ENCODE data around the gene DGKB.

The DGKB gene

GRCh38 chr7:14622559-14622958, 280.0 kb downstream of the DGKB start:
- DNase-seq (ENCODE audit: insufficient read length, low spot score) = no peak
- no peak for FAIRE-seq
- TF ChIP-seq POLR2A (IDR thresholded peaks at IDR 0.05; ENCODE audit: low read depth, low read length) = no peak
- no peak for TF ChIP-seq POLR2AphosphoS5 (IDR thresholded peaks at IDR 0.05; ENCODE audit: low read depth, low read length)
- TF ChIP-seq POU2F2 (IDR thresholded peaks at IDR 0.05; ENCODE audit: low read depth, low read length) = no peak
- TF ChIP-seq PAX5 (IDR thresholded peaks at IDR 0.05; ENCODE audit: insufficient read depth, low read length, severe bottlenecking) = no peak
- no peak for TF ChIP-seq SPI1 (IDR thresholded peaks at IDR 0.05; ENCODE audit: low read depth, low read length)
- TF ChIP-seq TAF1 (IDR thresholded peaks at IDR 0.05; ENCODE audit: low read depth, low read length) = no peak

- TF ChIP-seq PAX5 (IDR thresholded peaks at IDR 0.05; ENCODE audit: insufficient read depth, low read length, severe bottlenecking) (no peak), POU2F2 (IDR thresholded peaks at IDR 0.05; ENCODE audit: low read depth, low read length) (no peak), POLR2AphosphoS5 (IDR thresholded peaks at IDR 0.05; ENCODE audit: low read depth, low read length) (no peak), TAF1 (IDR thresholded peaks at IDR 0.05; ENCODE audit: low read depth, low read length) (no peak), POLR2A (IDR thresholded peaks at IDR 0.05; ENCODE audit: low read depth, low read length) (no peak), SPI1 (IDR thresholded peaks at IDR 0.05; ENCODE audit: low read depth, low read length) (no peak)
- no peak for FAIRE-seq
- no peak for DNase-seq (ENCODE audit: insufficient read length, low spot score)
These were observed 296.4 kb downstream of the DGKB start for GRCh38 chr7:14606101-14606500.

GRCh38 chr7:14604606-14605005, 297.9 kb downstream of the DGKB start:
- TF ChIP-seq POLR2A (IDR thresholded peaks at IDR 0.05; ENCODE audit: low read depth, low read length) = no peak
- TF ChIP-seq POLR2AphosphoS5 (IDR thresholded peaks at IDR 0.05; ENCODE audit: low read depth, low read length) = no peak
- TF ChIP-seq SPI1 (IDR thresholded peaks at IDR 0.05; ENCODE audit: low read depth, low read length) = no peak
- no peak for TF ChIP-seq TAF1 (IDR thresholded peaks at IDR 0.05; ENCODE audit: low read depth, low read length)
- no peak for TF ChIP-seq PAX5 (IDR thresholded peaks at IDR 0.05; ENCODE audit: insufficient read depth, low read length, severe bottlenecking)
- TF ChIP-seq POU2F2 (IDR thresholded peaks at IDR 0.05; ENCODE audit: low read depth, low read length) = no peak
- no peak for FAIRE-seq

GRCh38 chr7:14602851-14603250, 299.7 kb downstream of the DGKB start:
- no peak for TF ChIP-seq SPI1 (IDR thresholded peaks at IDR 0.05; ENCODE audit: low read depth, low read length)
- TF ChIP-seq POLR2A (IDR thresholded peaks at IDR 0.05; ENCODE audit: low read depth, low read length) = no peak
- TF ChIP-seq TAF1 (IDR thresholded peaks at IDR 0.05; ENCODE audit: low read depth, low read length) = no peak
- TF ChIP-seq PAX5 (IDR thresholded peaks at IDR 0.05; ENCODE audit: insufficient read depth, low read length, severe bottlenecking) = no peak
- TF ChIP-seq POU2F2 (IDR thresholded peaks at IDR 0.05; ENCODE audit: low read depth, low read length) = no peak
- no peak for TF ChIP-seq POLR2AphosphoS5 (IDR thresholded peaks at IDR 0.05; ENCODE audit: low read depth, low read length)
- FAIRE-seq = no peak
- DNase-seq (ENCODE audit: insufficient read length, low spot score) = no peak

More at GRCh38 chr7:14604606-14605005, 297.9 kb downstream of the DGKB start:
- no peak for DNase-seq (ENCODE audit: insufficient read length, low spot score)

- TF ChIP-seq POU2F2 (IDR thresholded peaks at IDR 0.05; ENCODE audit: low read depth, low read length) = no peak
- TF ChIP-seq POLR2A (IDR thresholded peaks at IDR 0.05; ENCODE audit: low read depth, low read length) = no peak
- TF ChIP-seq SPI1 (IDR thresholded peaks at IDR 0.05; ENCODE audit: low read depth, low read length) = no peak
- no peak for TF ChIP-seq PAX5 (IDR thresholded peaks at IDR 0.05; ENCODE audit: insufficient read depth, low read length, severe bottlenecking)
- TF ChIP-seq POLR2AphosphoS5 (IDR thresholded peaks at IDR 0.05; ENCODE audit: low read depth, low read length) = no peak
- no peak for TF ChIP-seq TAF1 (IDR thresholded peaks at IDR 0.05; ENCODE audit: low read depth, low read length)
- FAIRE-seq = no peak
- no peak for DNase-seq (ENCODE audit: insufficient read length, low spot score)
These were observed 301.7 kb downstream of the DGKB start for GRCh38 chr7:14600766-14601367.

GRCh38 chr7:14598978-14599377, 303.6 kb downstream of the DGKB start:
- FAIRE-seq (no peak), DNase-seq (ENCODE audit: insufficient read length, low spot score) (no peak)
- TF ChIP-seq POU2F2 (IDR thresholded peaks at IDR 0.05; ENCODE audit: low read depth, low read length) = no peak
- no peak for TF ChIP-seq POLR2AphosphoS5 (IDR thresholded peaks at IDR 0.05; ENCODE audit: low read depth, low read length)
- no peak for TF ChIP-seq TAF1 (IDR thresholded peaks at IDR 0.05; ENCODE audit: low read depth, low read length)
- TF ChIP-seq PAX5 (IDR thresholded peaks at IDR 0.05; ENCODE audit: insufficient read depth, low read length, severe bottlenecking) = no peak
- no peak for TF ChIP-seq POLR2A (IDR thresholded peaks at IDR 0.05; ENCODE audit: low read depth, low read length)
- TF ChIP-seq SPI1 (IDR thresholded peaks at IDR 0.05; ENCODE audit: low read depth, low read length) = no peak

- no peak for FAIRE-seq
- DNase-seq (ENCODE audit: insufficient read length, low spot score) = no peak
- TF ChIP-seq POLR2AphosphoS5 (IDR thresholded peaks at IDR 0.05; ENCODE audit: low read depth, low read length) (no peak), PAX5 (IDR thresholded peaks at IDR 0.05; ENCODE audit: insufficient read depth, low read length, severe bottlenecking) (no peak), POU2F2 (IDR thresholded peaks at IDR 0.05; ENCODE audit: low read depth, low read length) (no peak), POLR2A (IDR thresholded peaks at IDR 0.05; ENCODE audit: low read depth, low read length) (no peak), TAF1 (IDR thresholded peaks at IDR 0.05; ENCODE audit: low read depth, low read length) (no peak), SPI1 (IDR thresholded peaks at IDR 0.05; ENCODE audit: low read depth, low read length) (no peak)
These were observed 306.1 kb downstream of the DGKB start for GRCh38 chr7:14596421-14596820.

- DNase-seq (ENCODE audit: insufficient read length, low spot score) (no peak), FAIRE-seq (no peak)
- TF ChIP-seq POLR2AphosphoS5 (IDR thresholded peaks at IDR 0.05; ENCODE audit: low read depth, low read length) (no peak), POU2F2 (IDR thresholded peaks at IDR 0.05; ENCODE audit: low read depth, low read length) (no peak), TAF1 (IDR thresholded peaks at IDR 0.05; ENCODE audit: low read depth, low read length) (no peak), PAX5 (IDR thresholded peaks at IDR 0.05; ENCODE audit: insufficient read depth, low read length, severe bottlenecking) (no peak), POLR2A (IDR thresholded peaks at IDR 0.05; ENCODE audit: low read depth, low read length) (no peak), SPI1 (IDR thresholded peaks at IDR 0.05; ENCODE audit: low read depth, low read length) (no peak)
These were observed 312.3 kb downstream of the DGKB start for GRCh38 chr7:14590206-14590605.

- no peak for DNase-seq (ENCODE audit: insufficient read length, low spot score)
- TF ChIP-seq TAF1 (IDR thresholded peaks at IDR 0.05; ENCODE audit: low read depth, low read length) = no peak
- no peak for TF ChIP-seq POU2F2 (IDR thresholded peaks at IDR 0.05; ENCODE audit: low read depth, low read length)
- no peak for TF ChIP-seq PAX5 (IDR thresholded peaks at IDR 0.05; ENCODE audit: insufficient read depth, low read length, severe bottlenecking)
- TF ChIP-seq POLR2AphosphoS5 (IDR thresholded peaks at IDR 0.05; ENCODE audit: low read depth, low read length) = no peak
- TF ChIP-seq POLR2A (IDR thresholded peaks at IDR 0.05; ENCODE audit: low read depth, low read length) = no peak
- TF ChIP-seq SPI1 (IDR thresholded peaks at IDR 0.05; ENCODE audit: low read depth, low read length) = no peak
- FAIRE-seq = no peak
These were observed 317.3 kb downstream of the DGKB start for GRCh38 chr7:14585232-14585631.
